Heart right ventricle (tissue), 16 donors: ENCODE measurements around the gene ROBO1. TPM values are rescaled to one million over a fixed set of nuclear protein-coding genes. Genes with fewer than 3 reads are reported as not detected.

Source experiments
- ATAC-seq, 8 donors: fragments of 200-7000 bp; cut with Tn5 transposase; one replicate each; pipeline ENCODE4 v1.9.1; 2020; ENCODE audit warnings: mild to moderate bottlenecking in 8 of 8, moderate library complexity in 8 of 8, moderate number of reproducible peaks in 1 of 8
- DNase-seq, 2 donors: peaks; one replicate each; pipeline ENCODE4 v3.0.0-alpha.2; 2020
- H3K27ac ChIP-seq, 10 donors: fragments of 200-600 bp; sonication (generic) in 2 of 10; one replicate each; pipeline versions ENCODE4 v1.5.0 to v1.8.0; 2020 to 2022; ENCODE audit warnings: mild to moderate bottlenecking in 3 of 10
- H3K27me3 ChIP-seq, 7 donors: fragments of 200-600 bp; one replicate each; pipeline ENCODE4 v1.8.0; 2021 to 2022; ENCODE audit warnings: mild to moderate bottlenecking in 2 of 7
- H3K36me3 ChIP-seq, 9 donors: fragments of 200-600 bp; sonication (generic) in 1 of 9; one replicate each; pipeline versions ENCODE4 v1.5.0 to v1.8.0; 2020 to 2022; ENCODE audit warnings: mild to moderate bottlenecking in 2 of 9
- H3K4me1 ChIP-seq, 9 donors: fragments of 200-600 bp; sonication (generic) in 1 of 9; one replicate each; pipeline versions ENCODE4 v1.5.0 to v1.8.0; 2020 to 2022; ENCODE audit warnings: mild to moderate bottlenecking in 4 of 9
- H3K4me3 ChIP-seq, 10 donors: fragments of 200-600 bp; sonication (generic) in 2 of 10; one replicate each; pipeline versions ENCODE4 v1.5.0 to v1.8.0; 2020 to 2022; ENCODE audit warnings: mild to moderate bottlenecking in 7 of 10, moderate library complexity in 2 of 10
- H3K9me3 ChIP-seq, 11 donors: fragments of 200-600 bp in 10 of 11; sonication (generic) in 2 of 11; one replicate each; pipeline versions ENCODE4 v1.5.0 to v1.8.0; 2013 to 2022; ENCODE audit warnings: mild to moderate bottlenecking in 2 of 11, control low read depth in 1 of 11, moderate library complexity in 1 of 11
- WGBS, 2 donors: extraction: QIAGEN DNeasy Blood & Tissue Kit; methylation state at CpG; one replicate each; pipeline ENCODE4 v1.1.7; 2013; ENCODE audit warnings: inconsistent platforms in 1 of 2; 5-methylcytosine and 5-hydroxymethylcytosine counted together
- intact Hi-C, 10 donors: fragments of 100-400 bp; cut with DNase I; formaldehyde crosslinking; loops; one replicate each; pipeline versions ENCODE4 v1.11.1 to v1.14.2; 2022
- polyA plus RNA-seq, 2 donors: library from polyadenylated mRNA; stranded (reverse); fragments of 200-250 nt; gene quantifications; one replicate each; pipeline ENCODE4 v1.2.3, GENCODE V29; 2013
- total RNA-seq, 10 donors: library from RNA; stranded (reverse); fragmentation: NEBNext Ultra II Directional in 3 of 10; extraction: Animal tissue kit (Norgen Biotek cat#: 25700) in 3 of 10; gene quantifications; one replicate each; pipeline versions ENCODE4 v1.2.1 to v1.2.4, GENCODE V29; 2021 to 2023
- TF ChIP-seq, protein P1 (sequence below), 9 donors: fragments of 200-600 bp; sonication (generic) in 2 of 9; IDR thresholded peaks; one replicate each; pipeline versions ENCODE4 v1.5.0 to v1.8.0; 2021 to 2022; ENCODE audit warnings: antibody characterized with exemption in 9 of 9, mild to moderate bottlenecking in 5 of 9, moderate library complexity in 1 of 9
- donor health status: Arrhythmogenic right ventricular cardiomyopathy.
- donor health status: ischemic (EF 13 %, LVEDD 7.1; RV severe dilation, severe dysfunction).
- donor health status: healthy with polysubstance abuse.
- donor health status: DM: no; HTN: yes; CAD: no.
- donor health status: DM: no; HTN: no; CAD: no.
- donor health status: ischemic (EF 25% LVEDD 6.9; RV normal size, moderate dysfunction).
- donor health status: ischemic (EF 25% LVEDD 5.7; RV mildly dilated, moderate dysfunction).
- donor health status: healthy.
- donor health status: DM: yes; HTN: yes; CAD: no.
- donor health status: Ischemic cardiomyopathy.
- donor health status: ischemic (EF 35%, LVEDD 5.7; RV mildly dilated, moderate dysfunction).
- donor health status: nonischemic (EF 11% LVEDD 7.7; RV severe dilation, severe dysfunction).
- donor health status: DM: yes; HTN: yes; CAD: no.
- donor health status: PGD.
- donor health status: ischemic (EF 29% LVEDD 5.4; RV normal size, mild dysfunction).
- donor health status: nonischemic (EF 23%, LVEDD 6.1; RV moderate dilation, normal function).

ROBO1 gene
- total and polyA plus RNA-seq, 12 donors, result 2.8 to 13.9 (median 5.6) TPM

DNA sequence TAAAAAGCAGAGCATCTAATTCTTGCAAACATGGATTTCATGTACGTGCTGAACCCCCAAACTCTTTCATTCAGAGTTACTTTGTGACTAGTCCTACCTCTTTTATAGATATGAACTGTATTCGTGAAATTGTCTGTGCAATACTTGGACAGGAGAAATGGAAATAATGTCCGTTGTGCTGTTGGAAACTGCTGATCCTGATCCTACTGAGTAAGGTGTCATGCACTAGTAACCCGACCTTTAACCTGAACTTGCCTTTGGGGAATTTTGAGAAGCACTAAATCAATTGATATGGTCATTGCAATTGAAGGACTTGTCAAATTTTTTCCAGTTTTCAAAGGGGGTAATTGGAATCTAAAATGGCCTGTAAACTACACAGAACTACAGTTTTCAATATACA is 856.4 kb downstream of the ROBO1 start:
- H3K4me3 ChIP-seq, result no peak overlapping the region
- DNase-seq (no peak), ATAC-seq (no peak)
- no peak overlapping the region for H3K27ac ChIP-seq
- TF ChIP-seq, protein P1, sequence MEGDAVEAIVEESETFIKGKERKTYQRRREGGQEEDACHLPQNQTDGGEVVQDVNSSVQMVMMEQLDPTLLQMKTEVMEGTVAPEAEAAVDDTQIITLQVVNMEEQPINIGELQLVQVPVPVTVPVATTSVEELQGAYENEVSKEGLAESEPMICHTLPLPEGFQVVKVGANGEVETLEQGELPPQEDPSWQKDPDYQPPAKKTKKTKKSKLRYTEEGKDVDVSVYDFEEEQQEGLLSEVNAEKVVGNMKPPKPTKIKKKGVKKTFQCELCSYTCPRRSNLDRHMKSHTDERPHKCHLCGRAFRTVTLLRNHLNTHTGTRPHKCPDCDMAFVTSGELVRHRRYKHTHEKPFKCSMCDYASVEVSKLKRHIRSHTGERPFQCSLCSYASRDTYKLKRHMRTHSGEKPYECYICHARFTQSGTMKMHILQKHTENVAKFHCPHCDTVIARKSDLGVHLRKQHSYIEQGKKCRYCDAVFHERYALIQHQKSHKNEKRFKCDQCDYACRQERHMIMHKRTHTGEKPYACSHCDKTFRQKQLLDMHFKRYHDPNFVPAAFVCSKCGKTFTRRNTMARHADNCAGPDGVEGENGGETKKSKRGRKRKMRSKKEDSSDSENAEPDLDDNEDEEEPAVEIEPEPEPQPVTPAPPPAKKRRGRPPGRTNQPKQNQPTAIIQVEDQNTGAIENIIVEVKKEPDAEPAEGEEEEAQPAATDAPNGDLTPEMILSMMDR (IDR thresholded peaks at IDR 0.05), result no peak
- peaks cover 0 to 4% (median 0%) of the 10 kb centered on the region in 11 donors for H3K9me3 ChIP-seq
- 85 to 93% methylated on average over 4 of the region's 4 CpGs for WGBS, 2 donors
- H3K27me3 ChIP-seq, result no peaks in the 10 kb centered on the region
- no peaks in the 10 kb centered on the region for H3K36me3 ChIP-seq
- intact Hi-C loops, result loop anchor here in 1 of 10 donors (10.0 kb wide), 1 partner anchor 103 kb away; no protein-coding TSS in a partner anchor
- no peaks in the 10 kb centered on the region for H3K4me1 ChIP-seq

DNA sequence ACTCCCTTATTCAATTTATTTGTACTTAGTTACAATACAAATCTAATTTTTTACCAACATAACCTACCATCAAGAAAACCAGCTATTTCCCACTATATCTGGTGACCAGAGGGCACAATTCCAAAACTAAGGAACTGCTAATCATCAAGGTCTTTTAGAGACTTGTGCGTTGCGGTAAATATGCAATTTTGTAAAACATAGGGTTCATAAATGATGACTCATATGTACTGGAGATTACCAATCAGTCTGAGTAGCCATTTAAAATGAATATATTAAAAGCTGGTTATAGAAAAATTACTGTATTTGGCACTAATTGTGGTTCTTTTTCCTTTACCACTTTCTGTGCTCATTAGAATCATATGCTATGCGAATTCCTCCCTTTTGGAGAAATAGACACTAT is 859.6 kb downstream of the ROBO1 start:
- H3K4me3 ChIP-seq, result no peak overlapping the region
- intact Hi-C loops, result no loop called here
- H3K9me3 ChIP-seq, result no peaks in the 10 kb centered on the region
- no peak for DNase-seq
- H3K36me3 ChIP-seq, result no peaks in the 10 kb centered on the region
- TF ChIP-seq, protein P1 (IDR thresholded peaks at IDR 0.05), result no peak
- H3K27ac ChIP-seq, result no peak overlapping the region
- ATAC-seq, result no peak
- H3K4me1 ChIP-seq, result no peaks in the 10 kb centered on the region
- no peaks in the 10 kb centered on the region for H3K27me3 ChIP-seq
- WGBS, 2 donors, result 78 to 88% methylated on average over 3 of the region's 3 CpGs

DNA sequence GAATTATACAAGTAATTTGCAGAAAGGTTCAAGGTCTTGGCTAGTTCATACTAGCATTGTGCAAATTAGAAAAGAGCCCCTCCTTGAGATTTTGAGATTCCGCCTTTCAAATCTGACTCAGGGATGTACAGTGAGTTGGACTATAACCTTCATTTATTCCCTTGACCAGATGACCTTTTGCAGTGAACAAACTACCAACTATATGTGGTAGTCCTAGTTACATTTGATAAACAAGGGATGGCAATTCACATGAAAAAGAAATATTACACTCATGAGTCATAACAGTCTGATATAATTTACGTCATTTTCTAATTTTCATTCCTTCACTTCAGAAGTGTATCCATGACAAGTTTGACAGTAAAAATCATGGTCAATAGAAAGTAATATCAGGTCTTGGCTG is 860.4 kb downstream of the ROBO1 start:
- Histone ChIP-seq H3K27me3 (no peaks in the 10 kb centered on the region), H3K9me3 (no peaks in the 10 kb centered on the region), H3K27ac (no peak overlapping the region), H3K4me3 (no peak overlapping the region), H3K36me3 (no peaks in the 10 kb centered on the region), H3K4me1 (no peaks in the 10 kb centered on the region)
- TF ChIP-seq, protein P1 (IDR thresholded peaks at IDR 0.05), result no peak
- intact Hi-C loops, result no loop called here
- DNase-seq, result no peak
- WGBS, 2 donors, result 92 to 94% methylated on average over 2 of the region's 2 CpGs
- ATAC-seq, result no peak

DNA sequence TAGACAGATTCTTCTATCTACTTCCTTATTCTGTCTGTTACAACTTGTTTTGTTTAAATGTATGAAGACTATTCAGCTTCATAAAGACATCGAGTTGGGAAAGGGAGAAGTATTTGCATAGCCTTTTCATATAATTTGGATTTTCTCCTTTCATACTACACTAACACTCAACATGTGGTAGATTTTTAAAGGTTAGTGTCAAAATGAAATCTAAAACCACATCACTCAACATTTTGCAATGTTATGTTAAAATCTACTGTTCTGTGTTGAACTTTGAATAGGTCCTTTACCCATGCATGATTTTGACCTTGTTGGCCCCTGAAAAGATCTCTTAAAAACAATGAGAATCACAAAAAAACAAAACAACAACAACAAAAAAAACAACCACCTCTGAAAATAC is 860.9 kb downstream of the ROBO1 start:
- no peaks in the 10 kb centered on the region for H3K4me1 ChIP-seq
- WGBS, 2 donors, result 92 to 98% methylated on average over 1 of the region's 1 CpG
- no peaks in the 10 kb centered on the region for H3K36me3 ChIP-seq
- no peak overlapping the region for H3K4me3 ChIP-seq
- H3K9me3 ChIP-seq, result no peaks in the 10 kb centered on the region
- H3K27me3 ChIP-seq, result no peaks in the 10 kb centered on the region
- intact Hi-C loops, result no loop called here
- ATAC-seq (no peak), DNase-seq (no peak)
- H3K27ac ChIP-seq, result no peak overlapping the region
- TF ChIP-seq, protein P1 (IDR thresholded peaks at IDR 0.05), result no peak

DNA sequence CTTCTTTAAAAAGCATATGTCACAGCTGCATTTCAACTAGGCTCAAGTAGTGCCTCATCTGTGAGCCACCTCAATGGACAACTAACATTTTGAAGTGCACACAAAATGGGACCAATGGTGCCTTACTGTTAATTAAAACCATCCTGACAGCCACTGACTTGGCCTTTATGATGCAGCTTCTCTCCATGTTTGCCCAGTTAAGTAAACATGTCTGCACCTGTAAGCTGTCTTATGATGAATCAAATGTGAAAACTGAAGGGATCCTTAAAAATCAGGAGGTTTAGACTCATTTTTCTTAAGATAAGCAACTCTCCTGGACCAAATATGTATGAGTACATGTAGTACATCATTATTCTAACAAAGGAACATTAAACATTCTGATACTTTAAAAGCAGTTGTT is 861.6 kb downstream of the ROBO1 start:
- Histone ChIP-seq H3K4me1 (no peaks in the 10 kb centered on the region), H3K27me3 (no peaks in the 10 kb centered on the region), H3K9me3 (no peaks in the 10 kb centered on the region), H3K36me3 (no peaks in the 10 kb centered on the region), H3K4me3 (no peak overlapping the region), H3K27ac (no peak overlapping the region)
- intact Hi-C loops, result no loop called here
- no peak for DNase-seq
- ATAC-seq, result no peak
- TF ChIP-seq, protein P1 (IDR thresholded peaks at IDR 0.05), result no peak
